H9 (cell line): ENCODE data around the gene THSD7A. TPM values are rescaled to one million over a fixed set of nuclear protein-coding genes. Genes with fewer than 3 reads are reported as not detected.

Source experiments
- DNase-seq: peaks from one replicate; pipeline ENCODE4 v3.0.0-alpha.2; 2017
- H2AFZ ChIP-seq: one replicate; pipeline ENCODE4 v1.6.1; 2013; ENCODE audit warnings: mild to moderate bottlenecking, low read length, control low read depth, moderate library complexity
- H2AK5ac ChIP-seq: 2 replicates; pipeline ENCODE4 v1.6.1; 2013; ENCODE audit warnings: low read length, control low read depth, mixed read lengths; ENCODE audit not compliant: insufficient read length
- H2BK120ac ChIP-seq: one replicate; pipeline ENCODE4 v1.6.1; 2013; ENCODE audit warnings: low read depth, mild to moderate bottlenecking, low read length, control low read depth, inconsistent platforms; ENCODE audit not compliant: poor library complexity, severe bottlenecking
- H2BK12ac ChIP-seq: 2 replicates; pipeline ENCODE4 v1.6.1; 2013; ENCODE audit warnings: low read length, control low read depth, mixed read lengths, low read depth; ENCODE audit not compliant: insufficient read length
- H2BK15ac ChIP-seq: 2 replicates; pipeline ENCODE4 v1.6.1; 2013; ENCODE audit warnings: low read depth, low read length, control low read depth
- H2BK20ac ChIP-seq: one replicate; pipeline ENCODE4 v1.6.1; 2013; ENCODE audit warnings: low read depth, mild to moderate bottlenecking, low read length, control low read depth, inconsistent platforms; ENCODE audit not compliant: poor library complexity, severe bottlenecking
- H2BK5ac ChIP-seq: 2 replicates; pipeline ENCODE4 v1.6.1; 2013; ENCODE audit warnings: low read length, control low read depth, mixed read lengths; ENCODE audit not compliant: insufficient read length
- H3K14ac ChIP-seq: 2 replicates; pipeline ENCODE4 v1.6.1; 2013; ENCODE audit warnings: low read length, control low read depth; ENCODE audit not compliant: insufficient read depth
- H3K18ac ChIP-seq: 2 replicates; pipeline ENCODE4 v1.6.1; 2013; ENCODE audit warnings: low read depth, mild to moderate bottlenecking, mixed read lengths, low read length, control low read depth; ENCODE audit not compliant: insufficient read length
- H3K23ac ChIP-seq: 2 replicates; pipeline ENCODE4 v1.6.1; 2013; ENCODE audit warnings: low read length, control low read depth, mixed read lengths, low read depth; ENCODE audit not compliant: insufficient read length
- H3K23me2 ChIP-seq: 2 replicates; pipeline ENCODE4 v1.6.1; 2013; ENCODE audit warnings: low read depth, mild to moderate bottlenecking, mixed read lengths, low read length, control low read depth; ENCODE audit not compliant: insufficient read length, poor library complexity, severe bottlenecking
- H3K27ac ChIP-seq: 2 replicates; pipeline ENCODE4 v1.5.1; 2013; ENCODE audit warnings: low read length, control low read depth, mixed read lengths, low read depth; ENCODE audit not compliant: insufficient read length
- H3K27me3 ChIP-seq: 2 replicates; pipeline ENCODE4 v1.6.1; 2013; ENCODE audit warnings: low read length, control low read depth, inconsistent platforms; ENCODE audit not compliant: insufficient read depth
- H3K4ac ChIP-seq: 2 replicates; pipeline ENCODE4 v1.6.1; 2013; ENCODE audit warnings: low read depth, mild to moderate bottlenecking, control low read depth, inconsistent platforms, low read length, moderate library complexity
- H3K4me1 ChIP-seq: 2 replicates; pipeline ENCODE4 v1.6.1; 2013; ENCODE audit warnings: low read length, control low read depth, inconsistent platforms; ENCODE audit not compliant: insufficient read depth
- H3K4me2 ChIP-seq: 2 replicates; pipeline ENCODE4 v1.6.1; 2013; ENCODE audit warnings: low read length, control low read depth, mixed read lengths; ENCODE audit not compliant: insufficient read length, insufficient read depth
- H3K56ac ChIP-seq: 2 replicates; pipeline ENCODE4 v1.6.1; 2013; ENCODE audit warnings: low read depth, mild to moderate bottlenecking, mixed read lengths, low read length, control low read depth; ENCODE audit not compliant: insufficient read length
- H3K79me1 ChIP-seq: 2 replicates; pipeline ENCODE4 v1.6.1; 2013; ENCODE audit warnings: low read depth, mild to moderate bottlenecking, moderate library complexity, low read length, control low read depth, inconsistent platforms; ENCODE audit not compliant: insufficient read depth, poor library complexity, severe bottlenecking
- H3K79me2 ChIP-seq: 2 replicates; pipeline ENCODE4 v1.6.1; 2013; ENCODE audit warnings: low read length, control low read depth, inconsistent platforms; ENCODE audit not compliant: insufficient read depth
- H3K9ac ChIP-seq: 2 replicates; pipeline ENCODE4 v1.6.1; 2013; ENCODE audit warnings: low read length, control low read depth, mixed read lengths; ENCODE audit not compliant: insufficient read length; ENCODE audit errors: extremely low read depth
- H3K9me3 ChIP-seq: one replicate; pipeline ENCODE4 v1.6.1; 2013; ENCODE audit warnings: low read depth, low read length, inconsistent platforms; ENCODE audit not compliant: control insufficient read depth
- H3T11ph ChIP-seq: one replicate; pipeline ENCODE4 v1.6.1; 2013; ENCODE audit warnings: mild to moderate bottlenecking, low read length, control low read depth, inconsistent platforms
- H4K20me1 ChIP-seq: one replicate; pipeline ENCODE4 v1.6.1; 2013; ENCODE audit not compliant: control insufficient read depth, insufficient read length, insufficient read depth
- H4K5ac ChIP-seq: 2 replicates; pipeline ENCODE4 v1.6.1; 2013; ENCODE audit warnings: low read depth, mild to moderate bottlenecking, mixed read lengths, low read length, control low read depth; ENCODE audit not compliant: insufficient read length
- H4K8ac ChIP-seq: replicated peaks from 2 replicates; pipeline ENCODE4 v1.6.1; 2013; ENCODE audit warnings: low read length, control low read depth, mixed read lengths, low read depth; ENCODE audit not compliant: insufficient read length
- H4K91ac ChIP-seq: 2 replicates; pipeline ENCODE4 v1.6.1; 2013; ENCODE audit warnings: low read depth, mild to moderate bottlenecking, moderate library complexity, mixed read lengths, low read length, control low read depth; ENCODE audit not compliant: insufficient read length
- H3K27ac Mint-ChIP-seq, 3 experiments: 2 replicates in 2 of 3; 3 replicates in 1 of 3; pipeline ENCODE4 v1.8.0; 2020 to 2021; ENCODE audit warnings: mixed read lengths in 3 of 3, mild to moderate bottlenecking in 1 of 3, moderate library complexity in 1 of 3
- H3K27me3 Mint-ChIP-seq: 2 replicates; pipeline ENCODE4 v1.8.0; 2021; ENCODE audit warnings: low read depth, mild to moderate bottlenecking, moderate library complexity, mixed read lengths
- H3K36me3 Mint-ChIP-seq, 3 experiments: 2 replicates in 2 of 3; 3 replicates in 1 of 3; pipeline ENCODE4 v1.8.0; 2020 to 2021; ENCODE audit warnings: low read depth in 3 of 3, mixed read lengths in 3 of 3; ENCODE audit not compliant: insufficient read depth in 1 of 3
- H3K4me1 Mint-ChIP-seq, 2 experiments: 2 replicates each; pipeline ENCODE4 v1.8.0; 2020; ENCODE audit warnings: mixed read lengths in 2 of 2
- H3K4me3 Mint-ChIP-seq, 2 experiments: 2 replicates in 1 of 2; 3 replicates in 1 of 2; pipeline ENCODE4 v1.8.0; 2020 to 2021; ENCODE audit warnings: mild to moderate bottlenecking in 2 of 2, mixed read lengths in 2 of 2, moderate library complexity in 1 of 2
- H3K9me3 Mint-ChIP-seq, 2 experiments: 2 replicates in 1 of 2; 3 replicates in 1 of 2; pipeline ENCODE4 v1.8.0; 2020; ENCODE audit warnings: mild to moderate bottlenecking in 2 of 2, mixed read lengths in 2 of 2, moderate library complexity in 1 of 2
- CTCF ChIP-seq: fragments of 200-600 bp; sonication (generic); conservative IDR thresholded peaks from 3 replicates; pipeline ENCODE4 v1.8.0; 2021; ENCODE audit warnings: antibody characterized with exemption, mild to moderate bottlenecking
- WGBS: extraction: QIAGEN DNeasy Blood & Tissue Kit; methylation state at CpG from one replicate; pipeline ENCODE4 v1.1.7; 2013; ENCODE audit warnings: missing lambda C conversion rate, low lambda C conversion rate, mixed read lengths; ENCODE audit not compliant: insufficient read length; ENCODE audit errors: extremely low coverage; 5-methylcytosine and 5-hydroxymethylcytosine counted together
- total RNA-seq: library from RNA; stranded (reverse); gene quantifications from 2 replicates; pipeline ENCODE4 v1.2.1, GENCODE V29; 2021

THSD7A gene
- total RNA-seq, 1 experiment from 2014 or later, result 0.42 TPM

- Mint-ChIP-seq H3K9me3 (no peaks in the 10 kb centered on the region), H3K27ac (no peak overlapping the region), H3K36me3 (no peaks in the 10 kb centered on the region), H3K4me3 (no peak overlapping the region), H3K4me1 (peaks cover 6 to 10% of the 10 kb centered on the region in 2 experiments), H3K27me3 (no peaks in the 10 kb centered on the region)
- Histone ChIP-seq H3K18ac (no peak overlapping the region), H3K4me2 (no peak overlapping the region), H3K23ac (no peak overlapping the region), H2AK5ac (no peak overlapping the region), H2BK20ac (no peak overlapping the region), H2BK12ac (no peak overlapping the region), H4K8ac (no peak overlapping the region), H2BK5ac (no peak overlapping the region), H3K56ac (no peak overlapping the region), H3K23me2 (no peaks in the 10 kb centered on the region), H3K27me3 (no peaks in the 10 kb centered on the region), H3K9me3 (no peaks in the 10 kb centered on the region), H4K5ac (no peak overlapping the region), H4K20me1 (no peaks in the 10 kb centered on the region), H3K4ac (no peak overlapping the region), H4K91ac (no peak overlapping the region), H3K79me2 (no peaks in the 10 kb centered on the region), H3K4me1 (no peaks in the 10 kb centered on the region), H2BK120ac (no peak overlapping the region), H3K79me1 (no peaks in the 10 kb centered on the region), H3T11ph (no peak overlapping the region), H2AFZ (no peak overlapping the region), H3K14ac (no peak overlapping the region), H3K27ac (no peak overlapping the region), H2BK15ac (no peak overlapping the region), H3K9ac (no peak overlapping the region)
- no peak for DNase-seq
- no CpG with 5 or more reads among the region's 1 CpG for WGBS
- peak; percentile 90 for TF ChIP-seq CTCF
Observed at GRCh38 chr7:11427686-11428273, 404.2 kb downstream of the THSD7A start.
